ENCODE measurements around the gene EPB41L1. TPM values are rescaled to one million over a fixed set of nuclear protein-coding genes. Genes with fewer than 3 reads are reported as not detected.

The EPB41L1 gene
- total RNA-seq, 2 donors from 2014 or later, result 0.26 to 1.0 TPM

GRCh38 chr20:36270744-36271638 lies 116.5 kb downstream of the EPB41L1 start:
- no peaks in the 10 kb centered on the region for H3K36me3 Mint-ChIP-seq (ENCODE audit: low read depth)
- no peak for ATAC-seq (replicated peaks)
- H3K9me3 Mint-ChIP-seq, result no peaks in the 10 kb centered on the region
- H3K27me3 Mint-ChIP-seq, result peaks cover 15% of the 10 kb centered on the region
- H3K4me3 Mint-ChIP-seq, result no peak overlapping the region
- peak overlapping the region; percentile 15 for H3K27ac Mint-ChIP-seq
- no peaks in the 10 kb centered on the region for H3K4me1 Mint-ChIP-seq

GRCh38 chr20:36271639-36272546 lies 117.4 kb downstream of the EPB41L1 start:
- no peak for ATAC-seq (replicated peaks)
- Mint-ChIP-seq H3K4me1 (no peaks in the 10 kb centered on the region), H3K27ac (peak overlapping the region; percentile 15), H3K4me3 (no peak overlapping the region), H3K27me3 (peaks cover 15% of the 10 kb centered on the region), H3K9me3 (no peaks in the 10 kb centered on the region), H3K36me3 (ENCODE audit: low read depth) (no peaks in the 10 kb centered on the region)

- Mint-ChIP-seq H3K27ac (no peak overlapping the region), H3K27me3 (peaks cover 15% of the 10 kb centered on the region), H3K4me3 (no peak overlapping the region), H3K9me3 (no peaks in the 10 kb centered on the region), H3K36me3 (ENCODE audit: low read depth) (no peaks in the 10 kb centered on the region), H3K4me1 (no peaks in the 10 kb centered on the region)
- ATAC-seq (replicated peaks), result no peak
These were observed 118.1 kb downstream of the EPB41L1 start for GRCh38 chr20:36272547-36273220.

GRCh38 chr20:36273414-36274180 lies 119.1 kb downstream of the EPB41L1 start:
- Mint-ChIP-seq H3K27ac (no peak overlapping the region), H3K27me3 (peaks cover 21% of the 10 kb centered on the region), H3K36me3 (ENCODE audit: low read depth) (no peaks in the 10 kb centered on the region), H3K9me3 (no peaks in the 10 kb centered on the region), H3K4me1 (no peaks in the 10 kb centered on the region), H3K4me3 (no peak overlapping the region)
- no peak for ATAC-seq (replicated peaks)

- Mint-ChIP-seq H3K36me3 (ENCODE audit: low read depth) (no peaks in the 10 kb centered on the region), H3K4me3 (no peak overlapping the region), H3K27ac (no peak overlapping the region), H3K9me3 (no peaks in the 10 kb centered on the region), H3K27me3 (peaks cover 21% of the 10 kb centered on the region), H3K4me1 (no peaks in the 10 kb centered on the region)
- no peak for ATAC-seq (replicated peaks)
These were observed 119.8 kb downstream of the EPB41L1 start for GRCh38 chr20:36274181-36274841.

- no peak for ATAC-seq (replicated peaks)
- no peak overlapping the region for H3K4me3 Mint-ChIP-seq
- no peaks in the 10 kb centered on the region for H3K9me3 Mint-ChIP-seq
- no peak overlapping the region for H3K27ac Mint-ChIP-seq
- H3K4me1 Mint-ChIP-seq, result no peaks in the 10 kb centered on the region
- H3K36me3 Mint-ChIP-seq (ENCODE audit: low read depth), result no peaks in the 10 kb centered on the region
- H3K27me3 Mint-ChIP-seq, result peaks cover 21% of the 10 kb centered on the region
These were observed 120.5 kb downstream of the EPB41L1 start for GRCh38 chr20:36275011-36275410.

GRCh38 chr20:36275441-36276189 lies 121.1 kb downstream of the EPB41L1 start:
- ATAC-seq (replicated peaks), result no peak
- H3K9me3 Mint-ChIP-seq, result no peaks in the 10 kb centered on the region
- no peak overlapping the region for H3K4me3 Mint-ChIP-seq
- no peaks in the 10 kb centered on the region for H3K4me1 Mint-ChIP-seq
- no peak overlapping the region for H3K27ac Mint-ChIP-seq
- no peaks in the 10 kb centered on the region for H3K36me3 Mint-ChIP-seq (ENCODE audit: low read depth)
- peaks cover 25% of the 10 kb centered on the region for H3K27me3 Mint-ChIP-seq

GRCh38 chr20:36277546-36277945 lies 123.0 kb downstream of the EPB41L1 start:
- no peak for ATAC-seq (replicated peaks)
- H3K27ac Mint-ChIP-seq, result no peak overlapping the region
- peaks cover 33% of the 10 kb centered on the region for H3K27me3 Mint-ChIP-seq

GRCh38 chr20:36279362-36279761 lies 124.8 kb downstream of the EPB41L1 start:
- H3K27me3 Mint-ChIP-seq, result peaks cover 27% of the 10 kb centered on the region
- no peaks in the 10 kb centered on the region for H3K4me1 Mint-ChIP-seq
- no peak overlapping the region for H3K4me3 Mint-ChIP-seq
- no peaks in the 10 kb centered on the region for H3K9me3 Mint-ChIP-seq
- H3K27ac Mint-ChIP-seq, result no peak overlapping the region
- H3K36me3 Mint-ChIP-seq (ENCODE audit: low read depth), result no peaks in the 10 kb centered on the region
- ATAC-seq (replicated peaks), result no peak

More at GRCh38 chr20:36277546-36277945, 123.0 kb downstream of the EPB41L1 start:
- H3K4me3 Mint-ChIP-seq, result no peak overlapping the region
- H3K4me1 Mint-ChIP-seq, result no peaks in the 10 kb centered on the region
- no peaks in the 10 kb centered on the region for H3K9me3 Mint-ChIP-seq
- H3K36me3 Mint-ChIP-seq (ENCODE audit: low read depth), result no peaks in the 10 kb centered on the region

GRCh38 chr20:36279776-36280175 lies 125.2 kb downstream of the EPB41L1 start:
- H3K4me3 Mint-ChIP-seq, result no peak overlapping the region
- H3K27ac Mint-ChIP-seq, result no peak overlapping the region
- H3K36me3 Mint-ChIP-seq (ENCODE audit: low read depth), result no peaks in the 10 kb centered on the region
- ATAC-seq (replicated peaks), result no peak
- no peaks in the 10 kb centered on the region for H3K4me1 Mint-ChIP-seq
- peaks cover 23% of the 10 kb centered on the region for H3K27me3 Mint-ChIP-seq
- H3K9me3 Mint-ChIP-seq, result no peaks in the 10 kb centered on the region

- Mint-ChIP-seq H3K27me3 (peaks cover 23% of the 10 kb centered on the region), H3K9me3 (no peaks in the 10 kb centered on the region), H3K27ac (no peak overlapping the region), H3K4me3 (no peak overlapping the region), H3K4me1 (no peaks in the 10 kb centered on the region), H3K36me3 (ENCODE audit: low read depth) (no peaks in the 10 kb centered on the region)
- ATAC-seq (replicated peaks), result no peak
These were observed 127.3 kb downstream of the EPB41L1 start for GRCh38 chr20:36281785-36282380.
